A673 (cell line): ENCODE data around the gene CHD9NB. TPM values are rescaled to one million over a fixed set of nuclear protein-coding genes. Genes with fewer than 3 reads are reported as not detected.

Experiments used
- BruUV-seq: library from RNA; stranded (reverse); fragments of 400-500 nt; replicated peaks from 2 replicates; lab custom pipeline; 2021; lab: Mats Ljungman, UMichigan
- CTCF ChIA-PET: fragments of 300-600 bp; sonication (Branson Sonifier 250); formaldehyde crosslinking; loops from one replicate; lab custom pipeline; 2022; ENCODE audit warnings: antibody characterized with exemption; lab: Charles Lee
- POLR2A ChIA-PET: fragments of 300-600 bp; sonication (Branson Sonifier 250); formaldehyde crosslinking; loops from one replicate; lab custom pipeline; 2022; ENCODE audit warnings: antibody characterized with exemption; ENCODE audit not compliant: low non-redundant PET; lab: Charles Lee
- DNase-seq: peaks from one replicate; pipeline ENCODE4 v3.0.0-alpha.2; 2015; ENCODE audit warnings: low spot score
- H3K27ac ChIP-seq: fragments of 200-600 bp; sonication (generic); 2 replicates; pipeline ENCODE4 v1.5.1; 2016; ENCODE audit warnings: mixed run types, low read depth, mild to moderate bottlenecking, mixed read lengths, antibody characterized with exemption, low read length; ENCODE audit not compliant: poor library complexity, severe bottlenecking
- H3K27me3 ChIP-seq: fragments of 200-600 bp; sonication (generic); replicated peaks from 2 replicates; pipeline ENCODE4 v1.6.1; 2017; ENCODE audit warnings: mixed run types, low read depth, mild to moderate bottlenecking, mixed read lengths, antibody characterized with exemption, low read length; ENCODE audit not compliant: insufficient read depth, poor library complexity
- H3K36me3 ChIP-seq: fragments of 200-600 bp; sonication (generic); 2 replicates; pipeline ENCODE4 v1.6.1; 2016; ENCODE audit warnings: mixed run types, mild to moderate bottlenecking, mixed read lengths, antibody characterized with exemption, low read length; ENCODE audit not compliant: insufficient read depth, poor library complexity, severe bottlenecking
- H3K4me1 ChIP-seq: fragments of 200-600 bp; sonication (generic); 2 replicates; pipeline ENCODE4 v1.6.1; 2017; ENCODE audit warnings: mixed run types, mild to moderate bottlenecking, mixed read lengths, antibody characterized with exemption, low read length; ENCODE audit not compliant: insufficient read depth, poor library complexity, severe bottlenecking
- H3K4me3 ChIP-seq: fragments of 200-600 bp; sonication (generic); 2 replicates; pipeline ENCODE4 v1.5.1; 2016; ENCODE audit warnings: low read depth, mixed run types, mild to moderate bottlenecking, mixed read lengths, low read length; ENCODE audit not compliant: poor library complexity, severe bottlenecking
- H3K9me3 ChIP-seq: fragments of 200-600 bp; sonication (generic); 2 replicates; pipeline ENCODE4 v1.6.1; 2016; ENCODE audit warnings: mixed run types, low read depth, mild to moderate bottlenecking, mixed read lengths, antibody characterized with exemption, low read length; ENCODE audit not compliant: poor library complexity, severe bottlenecking
- EZH2 ChIP-seq: fragments of 200-600 bp; sonication (generic); IDR thresholded peaks from 2 replicates; pipeline ENCODE4 v1.6.1; 2017; ENCODE audit warnings: borderline replicate concordance, low read depth, mild to moderate bottlenecking, mixed read lengths, antibody characterized with exemption, low read length; ENCODE audit not compliant: poor library complexity, severe bottlenecking
- intact Hi-C: fragments of 100-400 bp; cut with micrococcal nuclease; formaldehyde crosslinking; loops from one replicate; pipeline ENCODE4 v1.10.0; 2022; ENCODE audit not compliant: unreplicated experiment
- total RNA-seq: library from RNA; stranded (reverse); gene quantifications from 2 replicates; pipeline ENCODE4 v1.2.3, GENCODE V29; 2021
- TF ChIP-seq, protein P1 (sequence below): fragments of 300-800, 200-600 bp; sonication (generic); conservative IDR thresholded peaks from 2 replicates; pipeline ENCODE4 v1.5.1; 2017; ENCODE audit warnings: low read depth, mild to moderate bottlenecking, antibody characterized with exemption, low read length, moderate library complexity, mixed read lengths

The CHD9NB gene
- total RNA-seq, 1 experiment from 2014 or later = 3.8 TPM

DNA sequence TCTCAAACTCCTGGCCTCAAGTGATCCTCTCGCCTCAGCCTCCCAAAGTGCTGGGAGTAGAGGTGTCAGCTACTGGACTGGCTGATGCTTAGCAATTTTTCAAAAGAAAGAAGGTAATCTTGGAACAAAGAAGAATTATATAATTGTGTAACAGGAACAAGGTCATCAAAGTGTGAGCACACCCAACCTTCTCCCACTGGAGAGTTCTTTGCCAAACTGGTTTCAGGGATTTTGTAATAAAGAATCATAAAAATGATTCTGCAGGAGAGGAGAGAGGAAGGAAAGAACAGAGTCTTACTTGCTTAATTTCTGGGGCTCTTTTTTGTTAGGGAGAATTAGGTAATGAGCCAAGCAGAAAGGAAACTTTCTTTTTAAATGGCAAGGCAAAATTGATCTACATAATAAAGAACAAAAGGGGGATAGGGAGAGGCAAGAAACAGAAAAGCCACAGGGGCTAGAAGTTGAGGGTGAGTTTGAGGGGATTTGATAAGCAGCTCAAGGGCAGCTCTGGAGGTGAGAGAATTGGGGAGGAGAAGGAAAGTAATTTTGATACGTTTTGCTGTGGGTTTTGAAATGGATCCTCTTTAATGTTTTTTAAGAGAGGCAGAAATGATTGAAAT is 21.3 kb downstream of the CHD9NB start:
- peaks cover 8% of the 10 kb centered on the region for H3K4me1 ChIP-seq
- POLR2A ChIA-PET = no interaction called here
- H3K27ac ChIP-seq = no peak overlapping the region
- intact Hi-C loops = no loop called here
- no peaks in the 10 kb centered on the region for H3K27me3 ChIP-seq
- H3K4me3 ChIP-seq = no peak overlapping the region
- no peak for TF ChIP-seq EZH2
- TF ChIP-seq, protein P1, sequence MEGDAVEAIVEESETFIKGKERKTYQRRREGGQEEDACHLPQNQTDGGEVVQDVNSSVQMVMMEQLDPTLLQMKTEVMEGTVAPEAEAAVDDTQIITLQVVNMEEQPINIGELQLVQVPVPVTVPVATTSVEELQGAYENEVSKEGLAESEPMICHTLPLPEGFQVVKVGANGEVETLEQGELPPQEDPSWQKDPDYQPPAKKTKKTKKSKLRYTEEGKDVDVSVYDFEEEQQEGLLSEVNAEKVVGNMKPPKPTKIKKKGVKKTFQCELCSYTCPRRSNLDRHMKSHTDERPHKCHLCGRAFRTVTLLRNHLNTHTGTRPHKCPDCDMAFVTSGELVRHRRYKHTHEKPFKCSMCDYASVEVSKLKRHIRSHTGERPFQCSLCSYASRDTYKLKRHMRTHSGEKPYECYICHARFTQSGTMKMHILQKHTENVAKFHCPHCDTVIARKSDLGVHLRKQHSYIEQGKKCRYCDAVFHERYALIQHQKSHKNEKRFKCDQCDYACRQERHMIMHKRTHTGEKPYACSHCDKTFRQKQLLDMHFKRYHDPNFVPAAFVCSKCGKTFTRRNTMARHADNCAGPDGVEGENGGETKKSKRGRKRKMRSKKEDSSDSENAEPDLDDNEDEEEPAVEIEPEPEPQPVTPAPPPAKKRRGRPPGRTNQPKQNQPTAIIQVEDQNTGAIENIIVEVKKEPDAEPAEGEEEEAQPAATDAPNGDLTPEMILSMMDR = no peak
- CTCF ChIA-PET = no interaction called here
- no peak for DNase-seq
- H3K9me3 ChIP-seq = no peaks in the 10 kb centered on the region
- H3K36me3 ChIP-seq = no peaks in the 10 kb centered on the region
- BruUV-seq = no TSS peak

- no peak overlapping the region for H3K4me3 ChIP-seq
- no peak overlapping the region for H3K27ac ChIP-seq
- H3K4me1 ChIP-seq = peaks cover 8% of the 10 kb centered on the region
- intact Hi-C loops = no loop called here
- H3K36me3 ChIP-seq = no peaks in the 10 kb centered on the region
- H3K9me3 ChIP-seq = no peaks in the 10 kb centered on the region
- BruUV-seq = no TSS peak
- H3K27me3 ChIP-seq = no peaks in the 10 kb centered on the region
- TF ChIP-seq, protein P1 = no peak
- no peak for TF ChIP-seq EZH2
- CTCF ChIA-PET = no interaction called here
- POLR2A ChIA-PET = no interaction called here
- no peak for DNase-seq
These were observed 22.7 kb downstream of the CHD9NB start for GRCh38 chr16:53029971-53030370.

- no TSS peak for BruUV-seq
- H3K27me3 ChIP-seq = no peaks in the 10 kb centered on the region
- no peak overlapping the region for H3K27ac ChIP-seq
- no peaks in the 10 kb centered on the region for H3K4me1 ChIP-seq
- TF ChIP-seq, protein P1 = no peak
- TF ChIP-seq EZH2 = no peak
- H3K4me3 ChIP-seq = no peak overlapping the region
- intact Hi-C loops = loop anchor here (5.0 kb wide), 1 partner anchor 832 kb away; no protein-coding TSS in a partner anchor
- POLR2A ChIA-PET = no interaction called here
- CTCF ChIA-PET = no interaction called here
- no peaks in the 10 kb centered on the region for H3K9me3 ChIP-seq
- DNase-seq = no peak
- no peaks in the 10 kb centered on the region for H3K36me3 ChIP-seq
These were observed 28.7 kb downstream of the CHD9NB start for GRCh38 chr16:53024045-53024444.
